PC-3 (cell line): ENCODE data around the gene GABBR2. TPM values are rescaled to one million over a fixed set of nuclear protein-coding genes. Genes with fewer than 3 reads are reported as not detected.

Source experiments
- ATAC-seq: fragments of 200-7000 bp; cut with Tn5 transposase; 2 replicates; pipeline ENCODE4 v1.9.1; 2020; ENCODE audit warnings: mild to moderate bottlenecking, moderate library complexity
- BruUV-seq: library from RNA; stranded (reverse); fragments of 400-500 nt; replicated peaks from 2 replicates; lab custom pipeline; 2021; lab: Mats Ljungman, UMichigan
- CTCF ChIA-PET: fragments of 300-600 bp; sonication (Branson Sonifier 250); formaldehyde crosslinking; loops from one replicate; lab custom pipeline; 2022; ENCODE audit warnings: antibody characterized with exemption; lab: Charles Lee
- POLR2A ChIA-PET: fragments of 300-600 bp; sonication (Branson Sonifier 250); formaldehyde crosslinking; loops from one replicate; lab custom pipeline; 2022; ENCODE audit warnings: antibody characterized with exemption; ENCODE audit not compliant: unreplicated experiment; lab: Charles Lee
- DNase-seq: peaks from one replicate; pipeline ENCODE4 v3.0.0-alpha.2; 2015
- H2AFZ ChIP-seq: fragments of 300-600 bp; sonication (generic); 2 replicates; pipeline ENCODE4 v1.6.0; 2016; ENCODE audit warnings: antibody characterized with exemption, low read length
- H3F3A ChIP-seq: fragments of 300-600 bp; sonication (generic); one replicate; pipeline ENCODE4 v1.6.0; 2017; ENCODE audit warnings: antibody characterized with exemption, low read length, control low read depth, mild to moderate bottlenecking; ENCODE audit not compliant: unreplicated experiment
- H3K27ac ChIP-seq: fragments of 300-600 bp; sonication (generic); 2 replicates; pipeline ENCODE4 v1.5.1; 2016; ENCODE audit warnings: mild to moderate bottlenecking, low read length
- H3K27me3 ChIP-seq: fragments of 300-600 bp; sonication (generic); 2 replicates; pipeline ENCODE4 v1.6.1; 2016; ENCODE audit warnings: low read length, mixed read lengths
- H3K36me3 ChIP-seq: fragments of 300-600 bp; sonication (generic); 2 replicates; pipeline ENCODE4 v1.6.1; 2016; ENCODE audit warnings: low read depth, mixed run types, low read length, mixed read lengths
- H3K4me1 ChIP-seq: fragments of 300-600 bp; sonication (generic); 2 replicates; pipeline ENCODE4 v1.5.1; 2016; ENCODE audit warnings: low read length; ENCODE audit not compliant: insufficient read depth
- H3K4me2 ChIP-seq: fragments of 300-600 bp; sonication (generic); 2 replicates; pipeline ENCODE4 v1.6.0; 2016; ENCODE audit warnings: low read length
- H3K4me3 ChIP-seq: fragments of 300-600 bp; sonication (generic); 2 replicates; pipeline ENCODE4 v1.5.1; 2016; ENCODE audit warnings: mild to moderate bottlenecking, low read length, mixed read lengths
- H3K79me2 ChIP-seq: fragments of 300-600 bp; sonication (generic); 2 replicates; pipeline ENCODE4 v1.6.1; 2017; ENCODE audit warnings: low read length, mixed read lengths
- H3K9ac ChIP-seq: fragments of 300-600 bp; sonication (generic); 2 replicates; pipeline ENCODE4 v1.6.0; 2016; ENCODE audit warnings: mild to moderate bottlenecking, low read length
- H3K9me2 ChIP-seq: fragments of 300-600 bp; sonication (generic); replicated peaks from 2 replicates; pipeline ENCODE4 v1.6.1; 2016; ENCODE audit warnings: mixed run types, low read length, mixed read lengths
- H3K9me3 ChIP-seq: fragments of 300-600 bp; sonication (generic); 2 replicates; pipeline ENCODE4 v1.6.1; 2016; ENCODE audit warnings: low read length, mixed read lengths
- H4K20me1 ChIP-seq: fragments of 300-600 bp; sonication (generic); 2 replicates; pipeline ENCODE4 v1.6.1; 2016; ENCODE audit warnings: low read length, mixed read lengths
- EZH2 ChIP-seq: fragments of 300-600 bp; sonication (generic); IDR thresholded peaks from one replicate; pipeline ENCODE4 v1.6.1; 2017; ENCODE audit warnings: antibody characterized with exemption, mild to moderate bottlenecking, low read length; ENCODE audit not compliant: unreplicated experiment
- EZH2phosphoT487 ChIP-seq: fragments of 300-600 bp; sonication (generic); IDR thresholded peaks from 2 replicates; pipeline ENCODE4 v1.6.1; 2018; ENCODE audit warnings: mild to moderate bottlenecking, antibody characterized with exemption, low read length, borderline replicate concordance
- intact Hi-C: fragments of 100-400 bp; cut with micrococcal nuclease; formaldehyde crosslinking; loops from 2 replicates; pipeline ENCODE4 v1.9.0; 2023
- total RNA-seq: library from RNA; depleted of rRNA; stranded (reverse); fragments of >200 nt; gene quantifications from 2 replicates; pipeline ENCODE4 v1.2.3, GENCODE V29; 2014
- TF ChIP-seq, protein P1 (sequence below): fragments of 300-600 bp; sonication (generic); conservative IDR thresholded peaks from 2 replicates; pipeline ENCODE4 v1.5.1; 2017; ENCODE audit warnings: antibody characterized with exemption, low read depth, mild to moderate bottlenecking, low read length

The GABBR2 gene
- total RNA-seq, 1 experiment from 2014 or later = 0.44 TPM

DNA sequence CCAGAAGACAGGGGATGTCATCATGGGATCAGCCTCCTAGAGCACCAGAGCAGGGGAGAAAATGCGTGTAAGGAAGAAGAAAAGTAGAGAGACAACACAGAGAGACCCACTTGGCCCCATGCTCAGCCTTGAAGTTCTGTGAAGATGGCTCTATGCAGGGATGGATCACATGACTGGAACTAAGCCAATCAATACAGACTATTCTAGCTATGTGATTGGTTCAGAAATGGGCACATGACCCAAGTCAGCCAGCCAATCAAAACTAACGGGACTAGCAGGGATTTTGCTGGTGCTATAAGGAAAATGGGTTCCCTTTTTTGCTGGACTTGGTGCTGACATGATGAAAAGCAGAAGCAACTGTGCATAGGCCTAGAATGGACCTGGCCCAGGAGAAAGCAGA lies 280.3 kb downstream of the GABBR2 start:
- DNase-seq = no peak

DNA sequence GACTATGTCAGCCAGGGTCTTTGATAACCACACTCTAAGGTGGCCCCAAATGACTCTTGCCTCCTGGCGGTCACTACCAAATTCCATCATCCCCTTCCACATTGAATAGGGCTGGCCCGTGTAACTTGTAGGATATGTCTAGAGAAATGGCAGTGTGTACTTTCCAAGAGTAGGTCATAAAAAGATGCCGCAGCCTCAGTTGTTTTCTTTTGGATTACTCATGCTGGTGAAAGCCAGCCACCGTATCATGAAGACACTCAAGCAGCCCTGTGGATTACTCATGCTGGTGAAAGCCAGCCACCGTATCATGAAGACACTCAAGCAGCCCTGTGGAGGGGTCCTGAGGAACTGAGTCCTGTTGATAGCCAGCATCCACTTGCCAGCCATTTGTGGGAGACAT lies 281.2 kb downstream of the GABBR2 start:
- H3K36me3 ChIP-seq = no peaks in the 10 kb centered on the region
- DNase-seq (no peak), ATAC-seq (no peak)
- no peak overlapping the region for H3K4me3 ChIP-seq
- H3F3A ChIP-seq = no peaks in the 10 kb centered on the region
- TF ChIP-seq, protein P1, sequence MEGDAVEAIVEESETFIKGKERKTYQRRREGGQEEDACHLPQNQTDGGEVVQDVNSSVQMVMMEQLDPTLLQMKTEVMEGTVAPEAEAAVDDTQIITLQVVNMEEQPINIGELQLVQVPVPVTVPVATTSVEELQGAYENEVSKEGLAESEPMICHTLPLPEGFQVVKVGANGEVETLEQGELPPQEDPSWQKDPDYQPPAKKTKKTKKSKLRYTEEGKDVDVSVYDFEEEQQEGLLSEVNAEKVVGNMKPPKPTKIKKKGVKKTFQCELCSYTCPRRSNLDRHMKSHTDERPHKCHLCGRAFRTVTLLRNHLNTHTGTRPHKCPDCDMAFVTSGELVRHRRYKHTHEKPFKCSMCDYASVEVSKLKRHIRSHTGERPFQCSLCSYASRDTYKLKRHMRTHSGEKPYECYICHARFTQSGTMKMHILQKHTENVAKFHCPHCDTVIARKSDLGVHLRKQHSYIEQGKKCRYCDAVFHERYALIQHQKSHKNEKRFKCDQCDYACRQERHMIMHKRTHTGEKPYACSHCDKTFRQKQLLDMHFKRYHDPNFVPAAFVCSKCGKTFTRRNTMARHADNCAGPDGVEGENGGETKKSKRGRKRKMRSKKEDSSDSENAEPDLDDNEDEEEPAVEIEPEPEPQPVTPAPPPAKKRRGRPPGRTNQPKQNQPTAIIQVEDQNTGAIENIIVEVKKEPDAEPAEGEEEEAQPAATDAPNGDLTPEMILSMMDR = no peak
- TF ChIP-seq EZH2 (no peak), EZH2phosphoT487 (no peak)
- H3K4me2 ChIP-seq = no peak overlapping the region
- intact Hi-C loops = no loop called here
- no peaks in the 10 kb centered on the region for H4K20me1 ChIP-seq
- no peaks in the 10 kb centered on the region for H3K9me3 ChIP-seq
- ChIA-PET CTCF (no interaction called here), POLR2A (no interaction called here)
- H3K79me2 ChIP-seq = no peaks in the 10 kb centered on the region
- H3K9me2 ChIP-seq = no peaks in the 10 kb centered on the region
- no peak overlapping the region for H3K9ac ChIP-seq
- no peak overlapping the region for H3K27ac ChIP-seq
- H3K27me3 ChIP-seq = no peaks in the 10 kb centered on the region
- no peak overlapping the region for H2AFZ ChIP-seq
- no peaks in the 10 kb centered on the region for H3K4me1 ChIP-seq
- no TSS peak for BruUV-seq

More for the DNA sequence above, 280.3 kb downstream of the GABBR2 start:
- BruUV-seq = no TSS peak
- POLR2A ChIA-PET = no interaction called here
- Histone ChIP-seq H4K20me1 (no peaks in the 10 kb centered on the region), H3K4me2 (no peak overlapping the region), H3K9me2 (no peaks in the 10 kb centered on the region), H2AFZ (no peak overlapping the region), H3F3A (no peaks in the 10 kb centered on the region), H3K4me3 (no peak overlapping the region), H3K27me3 (no peaks in the 10 kb centered on the region), H3K36me3 (no peaks in the 10 kb centered on the region), H3K9me3 (no peaks in the 10 kb centered on the region), H3K79me2 (no peaks in the 10 kb centered on the region), H3K27ac (no peak overlapping the region), H3K4me1 (no peaks in the 10 kb centered on the region), H3K9ac (no peak overlapping the region)
- ATAC-seq = no peak
- intact Hi-C loops = no loop called here
- TF ChIP-seq EZH2 (no peak), EZH2phosphoT487 (no peak)
- TF ChIP-seq, protein P1 = no peak
- CTCF ChIA-PET = no interaction called here

- TF ChIP-seq EZH2phosphoT487 (no peak), EZH2 (no peak)
- TF ChIP-seq, protein P1 = no peak
- no peak for ATAC-seq
- Histone ChIP-seq H3K4me2 (no peak overlapping the region), H3K36me3 (no peaks in the 10 kb centered on the region), H3K27ac (no peak overlapping the region), H2AFZ (no peak overlapping the region), H3K4me1 (no peaks in the 10 kb centered on the region), H3K79me2 (no peaks in the 10 kb centered on the region), H3K27me3 (no peaks in the 10 kb centered on the region), H3K9me3 (no peaks in the 10 kb centered on the region), H3K9ac (no peak overlapping the region), H3K9me2 (no peaks in the 10 kb centered on the region), H3F3A (no peaks in the 10 kb centered on the region), H3K4me3 (no peak overlapping the region), H4K20me1 (no peaks in the 10 kb centered on the region)
- no TSS peak for BruUV-seq
- DNase-seq = no peak
- POLR2A ChIA-PET = no interaction called here
- CTCF ChIA-PET = no interaction called here
- intact Hi-C loops = no loop called here
Observed at GRCh38 chr9:98425079-98425478, 283.7 kb downstream of the GABBR2 start.
